ENCODE data around the gene ZNF862.

- TF ChIP-seq FOXP2 (optimal IDR thresholded peaks at IDR 0.05; ENCODE audit: borderline replicate concordance, extremely low read depth, extremely low read length, insufficient read depth) (no peak), POLR2AphosphoS5 (IDR thresholded peaks at IDR 0.05; ENCODE audit: low read depth, low read length) (no peak), TAF1 (IDR thresholded peaks at IDR 0.05; ENCODE audit: borderline replicate concordance, insufficient read depth, low read length) (no peak)
- TF ChIP-seq, protein P1, sequence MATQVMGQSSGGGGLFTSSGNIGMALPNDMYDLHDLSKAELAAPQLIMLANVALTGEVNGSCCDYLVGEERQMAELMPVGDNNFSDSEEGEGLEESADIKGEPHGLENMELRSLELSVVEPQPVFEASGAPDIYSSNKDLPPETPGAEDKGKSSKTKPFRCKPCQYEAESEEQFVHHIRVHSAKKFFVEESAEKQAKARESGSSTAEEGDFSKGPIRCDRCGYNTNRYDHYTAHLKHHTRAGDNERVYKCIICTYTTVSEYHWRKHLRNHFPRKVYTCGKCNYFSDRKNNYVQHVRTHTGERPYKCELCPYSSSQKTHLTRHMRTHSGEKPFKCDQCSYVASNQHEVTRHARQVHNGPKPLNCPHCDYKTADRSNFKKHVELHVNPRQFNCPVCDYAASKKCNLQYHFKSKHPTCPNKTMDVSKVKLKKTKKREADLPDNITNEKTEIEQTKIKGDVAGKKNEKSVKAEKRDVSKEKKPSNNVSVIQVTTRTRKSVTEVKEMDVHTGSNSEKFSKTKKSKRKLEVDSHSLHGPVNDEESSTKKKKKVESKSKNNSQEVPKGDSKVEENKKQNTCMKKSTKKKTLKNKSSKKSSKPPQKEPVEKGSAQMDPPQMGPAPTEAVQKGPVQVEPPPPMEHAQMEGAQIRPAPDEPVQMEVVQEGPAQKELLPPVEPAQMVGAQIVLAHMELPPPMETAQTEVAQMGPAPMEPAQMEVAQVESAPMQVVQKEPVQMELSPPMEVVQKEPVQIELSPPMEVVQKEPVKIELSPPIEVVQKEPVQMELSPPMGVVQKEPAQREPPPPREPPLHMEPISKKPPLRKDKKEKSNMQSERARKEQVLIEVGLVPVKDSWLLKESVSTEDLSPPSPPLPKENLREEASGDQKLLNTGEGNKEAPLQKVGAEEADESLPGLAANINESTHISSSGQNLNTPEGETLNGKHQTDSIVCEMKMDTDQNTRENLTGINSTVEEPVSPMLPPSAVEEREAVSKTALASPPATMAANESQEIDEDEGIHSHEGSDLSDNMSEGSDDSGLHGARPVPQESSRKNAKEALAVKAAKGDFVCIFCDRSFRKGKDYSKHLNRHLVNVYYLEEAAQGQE (IDR thresholded peaks at IDR 0.05; ENCODE audit: insufficient read depth in 1 of 2, low read depth in 2 of 2, low read length in 2 of 2) = no peak
These were observed 23.1 kb upstream of the ZNF862 start for GRCh38 chr7:149815121-149815520.

All from PFSK-1 (cell line).